Measurements from ENCODE around the gene ITGB8.
"Not testable (repeated sequence)": the region's sequence is repeated elsewhere in the genome, so short reads cannot be mapped to it uniquely, and the experiment has no call there.

Gene ITGB8

DNA sequence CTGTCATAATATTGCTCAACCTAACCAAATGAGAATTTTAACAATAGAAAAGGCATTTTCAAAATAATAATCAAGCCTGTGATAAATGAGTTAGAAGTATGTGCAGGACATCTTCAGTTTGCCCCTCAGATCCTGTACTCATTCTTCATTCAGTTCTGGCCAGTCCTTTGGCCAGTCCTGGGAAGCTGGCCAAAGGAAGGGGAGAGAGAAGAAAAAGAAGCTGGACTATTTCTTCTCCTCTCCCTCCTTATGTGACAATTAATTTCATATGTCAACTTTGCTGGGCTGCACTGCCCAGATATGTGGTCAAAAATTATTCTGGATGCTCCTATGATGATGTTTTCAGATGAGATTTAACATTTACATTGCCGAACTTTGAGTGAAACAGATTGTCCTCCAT, 31.6 kb upstream of the ITGB8 start:
- TF ChIP-seq, protein P1, sequence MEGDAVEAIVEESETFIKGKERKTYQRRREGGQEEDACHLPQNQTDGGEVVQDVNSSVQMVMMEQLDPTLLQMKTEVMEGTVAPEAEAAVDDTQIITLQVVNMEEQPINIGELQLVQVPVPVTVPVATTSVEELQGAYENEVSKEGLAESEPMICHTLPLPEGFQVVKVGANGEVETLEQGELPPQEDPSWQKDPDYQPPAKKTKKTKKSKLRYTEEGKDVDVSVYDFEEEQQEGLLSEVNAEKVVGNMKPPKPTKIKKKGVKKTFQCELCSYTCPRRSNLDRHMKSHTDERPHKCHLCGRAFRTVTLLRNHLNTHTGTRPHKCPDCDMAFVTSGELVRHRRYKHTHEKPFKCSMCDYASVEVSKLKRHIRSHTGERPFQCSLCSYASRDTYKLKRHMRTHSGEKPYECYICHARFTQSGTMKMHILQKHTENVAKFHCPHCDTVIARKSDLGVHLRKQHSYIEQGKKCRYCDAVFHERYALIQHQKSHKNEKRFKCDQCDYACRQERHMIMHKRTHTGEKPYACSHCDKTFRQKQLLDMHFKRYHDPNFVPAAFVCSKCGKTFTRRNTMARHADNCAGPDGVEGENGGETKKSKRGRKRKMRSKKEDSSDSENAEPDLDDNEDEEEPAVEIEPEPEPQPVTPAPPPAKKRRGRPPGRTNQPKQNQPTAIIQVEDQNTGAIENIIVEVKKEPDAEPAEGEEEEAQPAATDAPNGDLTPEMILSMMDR (IDR thresholded peaks at IDR 0.05; ENCODE audit: control extremely low read depth, extremely low read depth, low read depth, missing control alignments): no peak
- DNase-seq (ENCODE audit: extremely low spot score): no peak
- ChIA-PET POLR2A (interaction anchor here (0.5 to 1.5 kb wide), 2 partner anchors 79 to 1777 kb away, joined by 3 to 5 read pairs; no protein-coding TSS in a partner anchor), CTCF (interaction anchor here (0.8 to 6.9 kb wide), 9 partner anchors 8 to 130 kb away, joined by 3 to 47 read pairs (median 4); no protein-coding TSS in a partner anchor)

DNA sequence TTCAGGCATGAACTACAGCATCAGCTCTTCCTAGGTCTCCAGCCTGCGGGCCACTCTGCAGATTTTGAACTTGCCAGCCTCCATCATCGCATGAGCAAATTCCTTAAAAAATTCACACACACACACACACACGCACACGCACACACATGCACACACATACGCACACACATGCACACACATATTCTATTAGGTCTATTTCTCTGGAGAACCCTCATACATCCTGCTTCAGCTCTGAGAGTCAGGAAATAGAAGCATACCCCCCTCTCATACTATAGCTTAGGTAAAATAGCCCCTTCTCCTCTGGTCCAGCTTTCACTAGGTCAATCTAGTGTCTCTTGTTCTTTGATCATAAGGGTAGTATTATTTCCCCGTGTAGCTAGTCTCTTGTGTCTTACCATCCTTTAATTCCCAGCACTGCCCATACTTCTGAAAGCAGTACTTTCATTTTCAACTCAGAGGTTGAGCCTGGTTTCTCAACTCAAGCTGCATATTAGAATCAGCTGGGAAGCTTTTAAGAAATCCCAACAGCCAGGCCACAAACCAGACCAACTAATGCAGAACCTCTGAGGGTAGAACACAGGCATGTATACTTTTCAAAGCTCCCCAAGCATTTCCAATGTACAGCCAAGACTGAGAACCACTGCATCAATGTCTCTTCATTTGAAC, 30.9 kb upstream of the ITGB8 start:
- TF ChIP-seq, protein P1 (IDR thresholded peaks at IDR 0.05; ENCODE audit: control extremely low read depth, extremely low read depth, low read depth, missing control alignments): no peak
- ChIA-PET POLR2A (interaction anchor here (0.9 to 1.5 kb wide), 2 partner anchors 31 to 80 kb away, joined by 3 to 4 read pairs; partner anchors contain the start of gene ITGB8), CTCF (interaction anchor here (0.8 to 6.9 kb wide), 13 partner anchors 9 to 131 kb away, joined by 3 to 47 read pairs (median 3); partner anchors contain the start of gene MACC1)
- DNase-seq (ENCODE audit: extremely low spot score): no peak

DNA sequence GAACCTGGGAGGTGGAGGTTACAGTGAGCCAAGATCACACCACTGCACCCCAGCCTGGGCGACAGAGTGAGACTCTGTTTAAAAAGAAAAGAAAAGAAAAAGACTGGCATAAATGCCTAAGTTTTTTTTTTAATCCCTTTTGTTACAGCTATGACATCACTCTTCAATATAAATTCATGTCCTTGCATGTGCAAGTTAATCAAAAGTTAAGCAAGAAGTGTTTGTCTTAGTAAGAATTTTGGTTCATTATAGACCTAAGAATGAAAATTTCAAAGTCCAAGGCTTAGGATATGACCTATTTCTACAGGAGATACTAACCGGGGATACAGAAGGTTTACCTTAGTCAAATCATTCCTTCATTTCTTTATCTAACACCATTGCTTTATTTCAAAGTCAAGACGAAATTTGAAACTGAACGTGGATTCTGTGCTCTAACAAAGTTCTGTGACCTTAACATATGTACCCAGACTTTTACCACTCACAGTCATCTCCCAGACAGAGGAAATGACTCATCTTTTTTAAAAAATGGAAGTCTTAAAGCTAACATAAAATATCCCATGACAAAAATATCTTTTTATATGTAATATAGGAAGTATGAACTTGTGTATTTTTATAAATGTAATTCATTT, 29.3 kb upstream of the ITGB8 start:
- CTCF ChIA-PET: interaction anchor here (0.8 to 6.9 kb wide), 7 partner anchors 10 to 82 kb away, joined by 3 to 47 read pairs (median 5); partner anchors contain the start of gene ITGB8
- DNase-seq (ENCODE audit: extremely low spot score): peak; percentile 23
- POLR2A ChIA-PET: no interaction called here
- TF ChIP-seq, protein P1 (IDR thresholded peaks at IDR 0.05; ENCODE audit: control extremely low read depth, extremely low read depth, low read depth, missing control alignments): no peak

DNA sequence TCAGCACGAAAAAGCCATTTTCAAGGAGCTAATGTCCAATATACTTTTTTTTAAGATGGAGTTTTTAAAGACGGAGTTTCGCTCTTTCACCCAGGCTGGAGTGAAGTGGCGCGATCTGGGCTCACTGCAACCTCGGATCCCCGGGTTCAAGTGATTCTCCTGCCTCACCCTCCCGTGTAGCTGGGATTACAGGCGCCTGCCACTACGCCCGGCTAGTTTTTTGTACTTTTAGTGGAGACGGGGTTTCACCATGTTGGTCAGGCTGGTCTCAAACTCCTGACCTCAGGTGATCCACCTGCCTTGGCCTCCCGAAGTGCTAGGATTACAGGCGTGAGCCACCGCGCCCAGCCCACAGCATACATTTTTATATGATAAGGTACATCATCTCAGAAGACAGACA, 28.4 kb upstream of the ITGB8 start:
- POLR2A ChIA-PET; DNase-seq (ENCODE audit: extremely low spot score): not testable (repeated sequence)
- CTCF ChIA-PET: interaction anchor here (0.8 to 6.9 kb wide), 8 partner anchors 10 to 104 kb away, joined by 3 to 47 read pairs (median 4); partner anchors contain the start of gene ITGB8

DNA sequence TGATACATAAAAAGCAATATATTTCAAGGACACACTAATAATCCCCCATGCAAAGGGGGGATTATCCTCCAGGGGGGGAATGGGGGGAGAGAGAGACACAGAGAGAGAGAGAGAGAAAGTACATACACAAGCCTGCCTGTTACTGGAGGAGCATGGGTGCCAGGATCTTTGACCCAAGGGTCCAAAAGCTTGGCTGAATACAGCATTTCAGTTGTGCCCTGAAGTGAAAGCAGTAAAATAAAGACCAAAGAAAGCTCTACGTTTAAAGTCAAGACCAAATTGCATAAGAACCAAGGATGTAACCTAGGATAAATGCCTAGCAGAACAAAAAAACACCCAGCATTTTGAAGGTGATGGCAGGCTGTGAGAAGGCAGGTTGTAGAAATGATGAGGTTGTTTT, 27.8 kb upstream of the ITGB8 start:
- TF ChIP-seq, protein P1 (IDR thresholded peaks at IDR 0.05; ENCODE audit: control extremely low read depth, extremely low read depth, low read depth, missing control alignments): no peak
- no peak for DNase-seq (ENCODE audit: extremely low spot score)
- CTCF ChIA-PET: interaction anchor here (0.6 to 6.9 kb wide), 5 partner anchors 9 to 104 kb away, joined by 3 to 47 read pairs (median 3); no protein-coding TSS in a partner anchor
- POLR2A ChIA-PET: no interaction called here

DNA sequence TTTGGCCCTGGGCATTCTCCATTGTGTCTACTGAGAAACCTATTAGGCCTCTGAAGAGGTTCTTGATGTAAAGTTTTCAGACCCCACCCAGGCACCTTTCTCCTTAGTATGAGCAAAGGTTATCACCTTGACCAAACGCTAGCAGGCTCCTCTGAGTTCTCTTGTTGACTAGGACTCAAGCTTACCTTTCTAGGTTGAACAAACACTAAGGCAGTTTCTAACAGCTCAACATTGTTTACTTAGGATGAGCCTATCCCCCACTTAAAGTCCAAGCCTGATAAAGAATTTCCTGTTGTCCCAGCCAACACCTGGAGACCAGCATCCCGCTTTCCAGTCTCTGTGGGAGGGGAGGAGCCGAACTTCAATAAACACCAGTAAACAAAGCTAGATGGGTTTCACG, 26.3 kb upstream of the ITGB8 start:
- POLR2A ChIA-PET: no interaction called here
- CTCF ChIA-PET: interaction anchor here (1.0 to 6.9 kb wide), 5 partner anchors 8 to 51 kb away, joined by 3 to 47 read pairs (median 4); partner anchors contain the start of gene ITGB8
- TF ChIP-seq, protein P1 (IDR thresholded peaks at IDR 0.05; ENCODE audit: control extremely low read depth, extremely low read depth, low read depth, missing control alignments): no peak
- no peak for DNase-seq (ENCODE audit: extremely low spot score)
